K562 (cell line): ENCODE results near the gene AGAP3. TPM values are rescaled to one million over a fixed set of nuclear protein-coding genes. Genes with fewer than 3 reads are reported as not detected.
A peak's percentile ranks its signal among the peaks of the same experiment; 100 is the strongest.

ENCODE experiments used
- ARID2 ChIP-seq: fragments of 450-650 bp; IDR thresholded peaks from 2 replicates; pipeline ENCODE4 v1.6.1; 2017; ENCODE audit warnings: antibody characterized with exemption, mild to moderate bottlenecking
- BRD4 ChIP-seq: fragments of 200-600 bp; sonication (generic); IDR thresholded peaks from 2 replicates; pipeline ENCODE4 v1.6.1; 2017; ENCODE audit warnings: inconsistent platforms
- CBFB ChIP-seq: sonication (generic); formaldehyde crosslinking; IDR thresholded peaks from 2 replicates; pipeline ENCODE4 v1.4.0; 2020; ENCODE audit warnings: mild to moderate bottlenecking, missing genetic modification reagents
- ELF1 ChIP-seq: fragments of 200-800 bp; sonication (Bioruptor generic); IDR thresholded peaks from 2 replicates; pipeline ENCODE4 v1.6.1; 2016; ENCODE audit warnings: missing genetic modification characterization, missing compliant biosample characterization
- FOXK2 ChIP-seq, 2 experiments: fragments of 450-650 bp; IDR thresholded peaks in 1 of 2; conservative IDR thresholded peaks in 1 of 2; 2 replicates each; pipeline ENCODE4 v1.6.1; 2016; ENCODE audit warnings: low read depth in 2 of 2, mild to moderate bottlenecking in 1 of 2
- JUN ChIP-seq, 2 experiments: sonication (generic) in 1 of 2; formaldehyde crosslinking in 1 of 2; IDR thresholded peaks; 2 replicates each; pipeline versions ENCODE4 v1.6.1 to v1.8.0; 2012 to 2022; ENCODE audit warnings: borderline replicate concordance in 2 of 2, mild to moderate bottlenecking in 2 of 2, improper control_type of control experiment in 1 of 2, low read depth in 1 of 2, low read length in 1 of 2, missing genetic modification reagents in 1 of 2
- MCM7 ChIP-seq, 2 experiments: fragments of 450-650 bp; IDR thresholded peaks; 2 replicates each; pipeline ENCODE4 v1.6.1; 2016 to 2018
- NCOA6 ChIP-seq: fragments of 450-650 bp; IDR thresholded peaks from 2 replicates; pipeline ENCODE4 v1.6.1; 2017; ENCODE audit warnings: mild to moderate bottlenecking
- RBFOX2 ChIP-seq: fragments of 200-400 bp; formaldehyde crosslinking; IDR thresholded peaks from 2 replicates; pipeline ENCODE4 v1.6.1; 2017; ENCODE audit warnings: low read depth, mild to moderate bottlenecking, low read length, moderate library complexity
- ZNF143 ChIP-seq: sonication (generic); formaldehyde crosslinking; IDR thresholded peaks from 2 replicates; pipeline ENCODE4 v1.9.0; 2022; ENCODE audit warnings: mild to moderate bottlenecking, missing genetic modification reagents
- ZNF589 ChIP-seq: fragments of 200-800 bp; sonication (Bioruptor generic); IDR thresholded peaks from 2 replicates; pipeline ENCODE4 v1.6.1; 2016; ENCODE audit warnings: low read depth, missing genetic modification characterization, missing compliant biosample characterization
- ZNF764 ChIP-seq: fragments of 250-450 bp; sonication (Bioruptor Pico); IDR thresholded peaks from 2 replicates; pipeline ENCODE4 v1.4.0; 2020; ENCODE audit warnings: low read depth, mild to moderate bottlenecking, moderate library complexity
- polyA plus RNA-seq, 8 experiments: library from polyadenylated mRNA; depleted of rRNA in 4 of 8; stranded (reverse) in 5 of 8; unstranded in 3 of 8; fragments of >200 nt; fragmentation: Nextera tagmentation in 2 of 8; fragmentation: Illumina TruSeq in 1 of 8; extraction: Ambion mirVana in 2 of 8; extraction: Trizol in 1 of 8; gene quantifications; 2 replicates each; pipeline versions ENCODE4 v1.2.1 to v1.2.3, GENCODE V29; 2011 to 2014; ENCODE audit warnings: inconsistent platforms in 1 of 8, missing spikeins in 1 of 8
- total RNA-seq, 7 experiments: library from RNA; depleted of rRNA in 6 of 7; stranded (reverse); fragments of >200 nt in 6 of 7; fragmentation: Illumina TruSeq in 2 of 7; extraction: Trizol in 2 of 7; gene quantifications; 2 replicates each; pipeline versions ENCODE4 v1.2.1 to v1.2.3, GENCODE V29; 2011 to 2021; ENCODE audit warnings: low replicate concordance in 1 of 7
- TF ChIP-seq, protein P1 (sequence below): sonication (generic); formaldehyde crosslinking; IDR thresholded peaks from 2 replicates; pipeline ENCODE4 v1.8.0; 2022; ENCODE audit warnings: mild to moderate bottlenecking, missing genetic modification reagents, borderline replicate concordance
- TF ChIP-seq, protein P2 (sequence below): fragments of 250-450 bp; sonication (Bioruptor Pico); IDR thresholded peaks from 2 replicates; pipeline ENCODE4 v1.8.0; 2021; ENCODE audit warnings: moderate library complexity, mild to moderate bottlenecking, inconsistent platforms
- TF ChIP-seq, protein P3 (sequence below): IDR thresholded peaks from 2 replicates; pipeline ENCODE4 v1.6.1; 2014; ENCODE audit warnings: antibody characterized with exemption
- TF ChIP-seq, protein P4 (sequence below): fragments of 250-450 bp; sonication (Bioruptor Pico); IDR thresholded peaks from 2 replicates; pipeline ENCODE4 v1.5.0; 2021; ENCODE audit warnings: mild to moderate bottlenecking, moderate library complexity
- TF ChIP-seq, protein P5 (sequence below): sonication (generic); formaldehyde crosslinking; IDR thresholded peaks from 2 replicates; pipeline ENCODE4 v1.8.0; 2022; ENCODE audit warnings: mild to moderate bottlenecking, low read depth, missing genetic modification reagents

The AGAP3 gene
- total and polyA plus RNA-seq, 9 of the 15 experiments (the other 6 are each of a cell fraction or from before 2014, with no cell fraction given): 3.4 to 208 (median 62.2) TPM

DNA sequence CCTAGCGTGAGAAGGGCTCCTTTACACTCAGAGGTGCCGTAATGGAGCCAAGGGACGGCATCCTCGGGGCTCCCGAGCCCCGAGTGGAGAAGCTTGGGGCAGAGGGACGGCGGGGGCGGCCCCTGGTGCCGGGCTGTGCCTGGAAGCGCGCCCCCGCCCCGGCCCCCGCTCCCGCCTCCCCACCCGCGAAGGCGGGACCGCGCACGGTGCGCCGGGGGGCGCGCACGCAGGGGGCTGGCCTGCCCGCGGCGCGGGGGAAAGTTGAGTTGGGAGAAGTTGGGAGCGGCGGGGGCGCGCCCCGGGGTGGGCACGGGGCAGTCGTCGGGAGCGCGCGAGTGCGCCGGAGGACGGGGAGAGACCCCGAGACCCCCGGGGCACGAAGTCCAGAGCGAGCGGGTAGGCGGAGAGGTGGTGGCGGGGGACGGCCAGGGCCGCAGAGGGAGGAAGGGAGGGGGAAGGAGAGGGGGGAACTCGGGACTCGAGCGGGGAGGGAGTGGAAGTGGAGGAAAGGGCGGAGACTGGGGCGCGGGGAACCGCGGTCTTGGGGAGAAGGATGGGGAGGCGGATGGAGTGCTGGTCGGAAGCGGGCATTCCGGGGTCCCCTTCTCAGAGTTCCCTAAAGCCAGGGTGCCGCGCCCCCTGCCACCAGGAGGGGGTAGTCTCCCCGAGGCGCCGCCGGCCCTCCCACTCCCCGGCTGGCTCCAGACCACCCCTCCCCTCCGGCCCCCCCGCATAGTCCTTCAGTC is 26.7 kb upstream of the AGAP3 start, which contains the start of gene SLC4A2 (continued):
- TF ChIP-seq, protein P1, sequence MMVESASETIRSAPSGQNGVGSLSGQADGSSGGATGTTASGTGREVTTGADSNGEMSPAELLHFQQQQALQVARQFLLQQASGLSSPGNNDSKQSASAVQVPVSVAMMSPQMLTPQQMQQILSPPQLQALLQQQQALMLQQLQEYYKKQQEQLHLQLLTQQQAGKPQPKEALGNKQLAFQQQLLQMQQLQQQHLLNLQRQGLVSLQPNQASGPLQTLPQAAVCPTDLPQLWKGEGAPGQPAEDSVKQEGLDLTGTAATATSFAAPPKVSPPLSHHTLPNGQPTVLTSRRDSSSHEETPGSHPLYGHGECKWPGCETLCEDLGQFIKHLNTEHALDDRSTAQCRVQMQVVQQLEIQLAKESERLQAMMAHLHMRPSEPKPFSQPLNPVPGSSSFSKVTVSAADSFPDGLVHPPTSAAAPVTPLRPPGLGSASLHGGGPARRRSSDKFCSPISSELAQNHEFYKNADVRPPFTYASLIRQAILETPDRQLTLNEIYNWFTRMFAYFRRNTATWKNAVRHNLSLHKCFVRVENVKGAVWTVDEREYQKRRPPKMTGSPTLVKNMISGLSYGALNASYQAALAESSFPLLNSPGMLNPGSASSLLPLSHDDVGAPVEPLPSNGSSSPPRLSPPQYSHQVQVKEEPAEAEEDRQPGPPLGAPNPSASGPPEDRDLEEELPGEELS: no peak
- TF ChIP-seq MCM7 (IDR thresholded peaks at IDR 0.05) (no peak), CBFB (CRISPR knock-in tag) (no peak), ARID2 (0 out of 2 replicates have a peak, but pooled peaks have one; percentile 5), ELF1 (tag) (peak; percentile 30; the same call in 1 of the 2 replicates), JUN (IDR thresholded peaks at IDR 0.05; ENCODE audit: borderline replicate concordance, low read depth, low read length) (no peak; the same call in 1 of the 2 replicates), JUN (CRISPR knock-in tag; IDR thresholded peaks at IDR 0.05; ENCODE audit: borderline replicate concordance) (no peak), RBFOX2 (peak; percentile 68), FOXK2 (conservative IDR thresholded peaks at IDR 0.05 in 1 of 2, IDR thresholded peaks at IDR 0.05 in 1 of 2; ENCODE audit: low read depth in 2 of 2) (no peak; a peak in 1 of 4 replicates), ZNF589 (CRISPR knock-in tag) (peak; percentile 98), BRD4 (no peak), NCOA6 (no peak), ZNF143 (CRISPR knock-in tag) (no peak), ZNF764 (CRISPR knock-in tag) (peak; percentile 100)
- TF ChIP-seq, protein P2, sequence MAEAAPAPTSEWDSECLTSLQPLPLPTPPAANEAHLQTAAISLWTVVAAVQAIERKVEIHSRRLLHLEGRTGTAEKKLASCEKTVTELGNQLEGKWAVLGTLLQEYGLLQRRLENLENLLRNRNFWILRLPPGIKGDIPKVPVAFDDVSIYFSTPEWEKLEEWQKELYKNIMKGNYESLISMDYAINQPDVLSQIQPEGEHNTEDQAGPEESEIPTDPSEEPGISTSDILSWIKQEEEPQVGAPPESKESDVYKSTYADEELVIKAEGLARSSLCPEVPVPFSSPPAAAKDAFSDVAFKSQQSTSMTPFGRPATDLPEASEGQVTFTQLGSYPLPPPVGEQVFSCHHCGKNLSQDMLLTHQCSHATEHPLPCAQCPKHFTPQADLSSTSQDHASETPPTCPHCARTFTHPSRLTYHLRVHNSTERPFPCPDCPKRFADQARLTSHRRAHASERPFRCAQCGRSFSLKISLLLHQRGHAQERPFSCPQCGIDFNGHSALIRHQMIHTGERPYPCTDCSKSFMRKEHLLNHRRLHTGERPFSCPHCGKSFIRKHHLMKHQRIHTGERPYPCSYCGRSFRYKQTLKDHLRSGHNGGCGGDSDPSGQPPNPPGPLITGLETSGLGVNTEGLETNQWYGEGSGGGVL: no peak
- TF ChIP-seq, protein P3, sequence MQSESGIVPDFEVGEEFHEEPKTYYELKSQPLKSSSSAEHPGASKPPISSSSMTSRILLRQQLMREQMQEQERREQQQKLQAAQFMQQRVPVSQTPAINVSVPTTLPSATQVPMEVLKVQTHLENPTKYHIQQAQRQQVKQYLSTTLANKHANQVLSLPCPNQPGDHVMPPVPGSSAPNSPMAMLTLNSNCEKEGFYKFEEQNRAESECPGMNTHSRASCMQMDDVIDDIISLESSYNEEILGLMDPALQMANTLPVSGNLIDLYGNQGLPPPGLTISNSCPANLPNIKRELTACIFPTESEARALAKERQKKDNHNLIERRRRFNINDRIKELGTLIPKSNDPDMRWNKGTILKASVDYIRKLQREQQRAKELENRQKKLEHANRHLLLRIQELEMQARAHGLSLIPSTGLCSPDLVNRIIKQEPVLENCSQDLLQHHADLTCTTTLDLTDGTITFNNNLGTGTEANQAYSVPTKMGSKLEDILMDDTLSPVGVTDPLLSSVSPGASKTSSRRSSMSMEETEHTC: no peak
- TF ChIP-seq, protein P4, sequence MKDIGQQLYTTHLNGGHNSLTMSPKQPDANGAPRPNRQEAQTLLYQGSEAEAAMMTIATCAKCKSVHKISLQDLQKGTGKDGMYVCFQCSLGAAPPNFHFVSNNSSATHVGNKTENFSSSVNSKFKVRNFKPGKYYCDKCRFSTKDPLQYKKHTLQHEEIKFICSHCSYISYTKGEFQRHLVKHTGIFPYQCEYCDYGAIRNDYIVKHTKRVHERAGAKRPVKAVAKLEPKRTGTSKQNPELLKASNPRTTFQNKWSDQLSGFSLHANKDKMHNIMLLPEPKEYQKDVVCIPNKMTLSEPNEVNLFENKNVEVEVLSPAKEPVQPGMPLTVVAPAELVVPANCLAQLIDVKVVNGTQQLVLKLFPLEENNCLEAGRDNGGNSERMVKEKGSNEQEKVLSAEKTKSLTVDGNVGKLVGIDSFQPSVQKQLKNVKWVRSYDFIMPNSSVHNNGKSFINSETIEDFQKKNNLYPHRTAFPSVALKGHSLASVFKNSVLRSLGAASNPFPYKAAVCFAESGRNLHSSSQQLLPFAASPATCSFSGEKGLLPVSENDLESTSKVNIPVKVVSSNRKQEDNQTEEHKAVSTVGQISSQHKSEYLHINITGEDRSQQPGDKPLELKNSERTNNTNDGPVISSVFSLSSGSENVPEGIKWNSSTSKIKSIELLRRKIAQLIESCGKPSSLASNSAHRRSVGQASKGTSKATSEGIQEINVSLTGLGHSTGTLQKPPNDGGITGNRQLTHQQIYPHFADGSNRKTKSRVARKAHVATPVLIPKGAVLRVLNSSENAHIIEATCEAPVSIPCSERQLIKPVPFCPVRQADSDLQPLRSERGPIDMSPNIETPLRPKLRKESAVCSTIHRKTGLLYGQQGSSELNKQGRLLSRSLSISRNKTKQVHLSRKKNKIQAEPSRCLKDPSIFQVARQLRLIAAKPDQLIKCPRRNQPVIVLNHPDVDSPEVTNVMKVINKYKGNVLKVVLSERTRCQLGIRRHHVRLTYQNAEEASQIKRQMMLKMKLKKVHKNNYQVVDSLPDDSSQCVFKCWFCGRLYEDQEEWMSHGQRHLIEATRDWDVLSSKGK: no peak
- TF ChIP-seq, protein P5, sequence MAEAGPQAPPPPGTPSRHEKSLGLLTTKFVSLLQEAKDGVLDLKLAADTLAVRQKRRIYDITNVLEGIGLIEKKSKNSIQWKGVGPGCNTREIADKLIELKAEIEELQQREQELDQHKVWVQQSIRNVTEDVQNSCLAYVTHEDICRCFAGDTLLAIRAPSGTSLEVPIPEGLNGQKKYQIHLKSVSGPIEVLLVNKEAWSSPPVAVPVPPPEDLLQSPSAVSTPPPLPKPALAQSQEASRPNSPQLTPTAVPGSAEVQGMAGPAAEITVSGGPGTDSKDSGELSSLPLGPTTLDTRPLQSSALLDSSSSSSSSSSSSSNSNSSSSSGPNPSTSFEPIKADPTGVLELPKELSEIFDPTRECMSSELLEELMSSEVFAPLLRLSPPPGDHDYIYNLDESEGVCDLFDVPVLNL: no peak
